GM18909 (cell line): ENCODE measurements around the gene JUND.

ENCODE experiments used
- ATAC-seq: cut with Tn5 transposase; IDR thresholded peaks from one replicate; pipeline ENCODE4 v1.9.1; 2021; ENCODE audit warnings: mild to moderate bottlenecking; ENCODE audit not compliant: unreplicated experiment, poor library complexity

The JUND gene

DNA sequence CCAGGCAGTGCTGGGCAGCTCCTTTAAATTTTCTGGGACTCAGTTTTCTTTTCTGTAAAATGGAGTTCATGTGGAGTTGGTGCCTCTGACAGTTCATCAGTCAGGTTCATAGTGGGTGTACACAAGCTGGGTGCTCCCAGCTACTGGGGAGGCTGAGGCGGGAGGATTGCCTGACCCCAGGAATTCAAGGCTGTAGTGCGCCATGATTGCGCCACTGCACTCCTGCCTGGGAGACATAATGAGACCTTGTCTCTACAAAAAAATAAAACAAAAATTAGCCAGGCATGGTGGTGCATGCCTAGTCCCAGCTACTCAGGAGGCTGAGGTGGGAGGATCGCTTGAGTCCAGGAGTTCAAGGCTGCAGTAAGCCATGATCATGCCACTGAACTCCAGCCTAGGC is 28.3 kb downstream of the JUND start:
- ATAC-seq: no peak

DNA sequence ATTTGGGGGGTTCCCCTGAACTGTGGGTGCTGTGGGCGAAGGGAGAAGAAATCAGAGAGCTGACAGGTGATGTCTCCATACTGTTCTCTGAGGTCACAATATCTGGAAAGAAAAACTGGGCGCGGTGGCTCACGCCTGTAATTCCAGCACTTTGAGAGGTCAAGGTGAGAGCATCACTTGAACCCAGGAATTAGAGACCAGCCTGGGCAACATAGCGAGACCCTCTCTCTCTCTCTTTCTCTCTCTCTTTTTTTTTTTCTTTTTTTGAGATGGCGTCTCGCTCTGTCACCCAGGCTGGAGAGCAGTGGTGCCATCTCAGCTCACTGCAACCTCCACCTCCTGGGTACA is 29.1 kb downstream of the JUND start:
- ATAC-seq: no peak

DNA sequence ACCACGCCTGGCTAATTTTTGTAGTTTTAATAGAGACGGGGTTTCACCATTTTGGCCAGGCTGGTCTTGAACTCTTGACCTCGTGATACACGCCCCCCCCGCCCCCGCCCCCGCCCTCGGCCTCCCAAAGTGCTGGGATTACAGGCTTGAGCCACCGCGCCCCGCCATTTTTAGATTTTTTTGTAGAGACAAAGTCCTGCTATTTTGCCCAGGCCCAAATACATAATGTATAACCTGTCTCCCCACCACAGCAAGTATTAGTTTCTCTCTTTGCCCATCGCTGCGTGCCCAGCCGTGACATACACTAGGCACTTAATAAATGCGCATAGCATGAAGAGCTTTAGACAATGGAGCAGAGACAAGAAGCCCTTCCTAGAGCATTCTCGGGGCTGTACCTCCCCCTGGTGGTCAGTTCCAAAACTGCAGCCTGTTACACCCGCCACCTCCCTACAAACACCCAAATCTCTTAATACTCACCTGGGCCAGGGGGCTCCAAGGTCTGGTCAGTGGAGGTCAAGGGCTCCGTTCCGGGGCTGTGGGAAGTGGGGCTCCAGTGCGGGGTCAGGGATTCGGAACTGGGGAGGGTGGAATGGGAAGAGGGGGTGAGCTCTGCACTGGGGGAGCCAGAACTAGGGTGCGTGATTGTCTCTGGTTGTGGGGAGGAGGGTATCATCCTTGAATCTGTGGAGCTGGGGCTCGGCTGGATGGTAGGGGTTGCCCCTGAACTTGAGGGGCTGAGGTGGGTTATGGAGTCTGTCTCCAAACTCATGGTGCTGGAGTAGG is 29.6 kb downstream of the JUND start:
- ATAC-seq: no peak

DNA sequence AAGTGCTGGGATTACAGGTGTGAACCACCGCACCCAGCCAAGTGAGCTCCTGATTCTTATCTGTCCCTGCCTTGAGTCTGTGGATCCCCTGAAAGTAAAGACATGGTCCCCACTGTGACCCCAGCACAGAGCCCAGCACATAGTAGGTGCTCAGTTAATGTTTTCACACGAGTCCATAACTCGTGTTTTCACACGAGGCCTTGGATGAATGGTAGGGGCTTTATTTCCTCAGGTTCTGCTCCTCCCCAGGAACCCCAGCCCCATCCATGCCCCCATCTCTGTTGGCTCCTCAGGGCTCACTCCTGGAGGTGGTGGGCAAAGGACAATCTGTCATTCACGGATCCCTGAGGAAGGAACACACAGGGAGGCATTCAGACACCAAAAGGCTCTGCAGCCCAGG is 31.6 kb downstream of the JUND start:
- ATAC-seq: no peak

DNA sequence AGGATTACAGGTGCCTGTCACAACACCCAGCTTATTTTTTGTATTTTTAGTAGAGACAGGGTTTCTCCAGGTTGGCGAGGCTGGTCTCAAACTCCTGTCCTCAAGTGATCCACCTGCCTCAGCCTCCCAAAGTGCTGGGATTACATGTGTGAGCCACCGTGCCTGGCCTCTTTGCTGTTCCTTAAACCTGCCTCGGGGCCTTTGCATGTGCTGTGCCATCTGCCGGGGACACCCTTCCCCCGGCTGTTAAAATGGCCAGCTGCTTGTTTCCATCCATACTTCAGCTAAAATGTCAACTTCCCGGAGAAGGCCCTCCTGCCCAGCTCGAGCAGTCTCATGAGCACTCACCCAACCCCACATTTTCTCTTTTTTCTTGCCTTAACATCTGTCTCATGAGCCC is 36.1 kb downstream of the JUND start:
- ATAC-seq: no peak

DNA sequence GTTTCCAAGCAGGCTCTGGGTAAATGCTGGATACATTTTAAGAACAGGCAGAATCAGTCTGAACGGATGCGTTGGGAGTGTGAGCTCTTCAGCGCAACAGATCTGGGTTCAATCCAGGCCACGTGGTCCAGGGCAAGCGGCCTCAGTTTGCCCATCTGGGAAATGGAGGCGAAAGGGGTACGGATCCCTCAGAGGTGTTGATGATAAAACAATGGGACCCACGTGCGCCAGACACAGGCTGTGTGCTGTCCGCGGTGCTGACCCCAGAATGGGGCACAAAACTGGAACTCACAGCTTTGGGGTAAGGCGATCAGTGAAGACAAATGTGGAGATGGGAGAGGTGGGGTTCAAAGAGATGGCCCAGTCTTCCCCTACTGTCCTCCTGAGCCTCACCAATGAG is 42.1 kb downstream of the JUND start:
- no peak for ATAC-seq

DNA sequence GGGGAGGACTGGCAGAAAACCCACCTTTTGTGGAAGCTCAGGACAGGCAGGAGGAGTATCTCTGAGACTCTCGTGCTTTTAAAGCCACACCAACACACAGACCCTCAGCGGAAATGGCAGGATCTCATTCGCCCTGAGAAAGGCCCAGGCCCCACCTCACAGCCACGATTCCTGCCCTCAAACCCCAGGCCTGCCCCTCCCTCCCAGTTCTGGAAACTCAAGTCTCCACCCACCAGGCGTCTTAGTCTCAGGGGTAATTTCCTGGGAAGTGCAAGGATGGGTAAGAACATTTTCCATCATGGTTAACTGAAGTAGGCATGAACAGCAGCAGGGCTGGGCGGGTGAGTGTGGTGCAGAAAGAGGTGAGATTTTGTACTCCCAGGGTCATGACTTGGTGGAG is 47.2 kb downstream of the JUND start:
- no peak for ATAC-seq

DNA sequence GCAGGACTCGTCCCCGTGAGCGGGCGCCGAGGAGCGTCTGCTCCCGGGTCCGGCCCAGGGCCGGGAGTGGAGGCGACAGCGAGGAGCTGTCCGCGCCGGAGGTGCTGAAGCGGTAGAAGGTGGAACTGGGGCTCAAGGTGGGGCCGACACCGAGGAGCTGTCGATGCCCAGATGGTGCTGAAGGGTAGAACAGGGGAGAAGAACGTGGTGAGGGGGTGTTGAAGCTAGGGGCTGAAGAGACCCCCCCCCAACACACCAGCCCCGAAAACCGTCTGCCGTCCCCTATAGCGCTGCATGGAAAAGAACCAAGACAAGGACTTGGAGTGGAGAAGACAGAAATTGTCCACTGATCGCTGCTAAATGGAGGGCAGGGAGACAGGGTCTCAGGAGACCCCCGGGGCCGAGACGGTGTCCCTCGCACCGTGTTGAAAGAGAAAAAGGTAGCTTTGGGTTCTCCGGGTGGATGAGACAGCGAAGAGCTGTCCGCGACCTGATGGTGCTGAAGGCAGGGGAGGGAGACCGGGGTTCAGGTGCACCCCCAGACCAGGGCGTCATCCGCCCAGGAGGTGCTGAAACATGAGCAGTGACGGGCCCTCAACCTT is 48.1 kb downstream of the JUND start:
- no peak for ATAC-seq

DNA sequence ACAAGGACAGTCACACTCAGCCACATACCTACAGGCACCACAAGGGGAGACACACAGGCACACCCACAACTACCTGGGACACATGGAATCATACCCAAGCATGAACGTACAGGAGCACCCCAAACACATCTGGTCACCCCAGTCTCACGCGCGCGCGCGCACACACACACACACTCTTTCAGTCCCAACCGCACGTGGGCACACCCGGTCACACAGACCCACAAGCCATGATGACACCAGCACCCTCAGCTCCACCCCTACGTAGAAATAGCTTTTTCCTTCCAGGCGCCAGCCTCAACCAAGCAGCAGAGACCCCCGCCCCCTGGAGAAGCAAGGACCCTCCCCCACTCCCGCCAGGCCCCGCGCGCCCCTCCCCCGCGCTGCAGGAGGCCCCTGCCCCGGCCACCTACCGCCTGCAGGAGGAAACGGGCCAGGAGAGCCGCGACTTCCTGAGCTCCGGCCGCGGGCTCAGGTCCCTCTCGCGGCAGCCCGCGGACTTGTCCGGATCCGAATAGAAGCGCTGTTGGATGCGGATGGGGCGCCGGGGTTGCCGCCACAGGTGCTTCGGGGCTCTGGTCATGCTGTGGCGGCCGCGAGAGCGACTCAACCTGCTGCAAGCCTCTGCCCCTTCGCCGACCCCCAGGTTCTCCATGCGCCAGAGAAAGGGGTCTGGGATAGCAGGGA is 48.7 kb downstream of the JUND start:
- no peak for ATAC-seq

DNA sequence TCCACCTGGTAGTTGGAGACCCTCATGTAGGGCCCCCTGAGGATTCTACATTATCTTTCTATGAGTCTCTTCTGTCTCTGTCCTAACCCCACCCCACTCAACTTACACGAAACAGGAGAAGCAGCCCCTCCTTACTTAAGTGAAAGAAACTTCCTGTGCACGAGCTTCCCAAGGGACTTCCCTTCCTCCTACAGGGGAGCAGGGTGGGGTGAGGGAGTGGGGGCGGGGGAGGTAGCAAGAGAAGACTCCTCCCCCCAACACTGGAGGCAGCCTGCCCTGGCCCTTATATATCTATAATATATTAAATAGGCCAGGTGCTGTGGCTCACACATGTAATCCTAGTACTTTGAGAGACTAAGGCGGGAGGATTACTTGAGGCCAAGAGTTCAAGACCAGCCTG is 49.6 kb downstream of the JUND start:
- ATAC-seq: no peak

DNA sequence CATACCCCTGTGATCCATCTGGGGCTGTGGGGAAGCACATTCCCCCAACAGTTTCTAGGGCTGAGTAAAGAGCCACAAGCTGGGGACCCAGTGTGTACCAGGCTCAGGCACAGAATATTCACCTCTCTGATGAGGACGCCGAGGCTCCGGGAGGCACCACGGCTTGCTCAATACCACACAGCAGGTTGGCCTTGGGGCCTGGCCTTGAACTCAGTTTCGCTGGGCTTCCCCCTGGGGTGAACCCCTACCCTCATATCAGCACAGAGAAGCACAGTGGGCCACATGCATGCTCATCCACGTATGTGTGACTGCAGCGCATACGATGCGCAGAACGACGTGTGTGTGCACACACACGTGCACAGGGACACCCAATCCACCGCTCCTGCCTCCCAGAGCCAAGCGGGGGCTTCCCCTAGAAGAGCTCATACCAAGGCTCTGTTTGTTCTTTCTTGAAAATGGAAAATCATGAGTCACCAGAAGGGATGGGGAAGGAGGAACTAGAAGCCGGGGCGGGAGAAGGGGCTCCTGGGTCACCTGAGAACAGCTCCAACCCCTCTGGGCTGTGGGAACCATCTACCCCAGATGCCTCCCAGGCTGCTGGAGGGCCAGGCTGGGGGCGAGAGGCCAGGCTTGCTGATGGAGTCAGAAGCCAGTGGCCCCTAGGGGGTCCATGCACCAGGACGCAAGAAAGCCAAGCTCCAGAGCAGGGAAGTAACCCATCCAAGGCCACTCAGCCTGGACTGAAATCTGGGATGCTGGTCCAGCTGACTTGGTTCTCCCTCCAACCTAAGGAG is 50.3 kb downstream of the JUND start:
- ATAC-seq: no peak

DNA sequence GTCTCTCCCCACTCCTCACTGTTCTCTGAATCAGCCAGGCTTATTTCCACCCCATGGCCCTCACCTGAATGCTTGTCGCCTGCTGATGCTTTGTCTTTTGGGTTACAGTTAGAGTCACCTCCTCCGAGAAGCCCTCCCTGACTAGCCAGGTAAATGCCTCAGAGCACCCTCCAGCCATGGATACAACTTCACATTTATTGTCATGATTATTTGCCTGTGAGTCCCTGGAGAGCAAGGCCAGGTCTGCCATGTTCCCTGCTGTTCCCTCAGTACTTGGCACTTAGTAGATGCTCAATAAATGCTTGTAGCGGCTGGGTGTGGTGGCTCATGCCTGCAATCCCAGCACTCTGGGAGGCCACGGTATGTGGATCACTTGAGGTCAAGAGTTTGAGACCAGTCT is 51.5 kb downstream of the JUND start:
- no peak for ATAC-seq
